Measurements from ENCODE around the gene CTU2.

CTU2 gene

DNA sequence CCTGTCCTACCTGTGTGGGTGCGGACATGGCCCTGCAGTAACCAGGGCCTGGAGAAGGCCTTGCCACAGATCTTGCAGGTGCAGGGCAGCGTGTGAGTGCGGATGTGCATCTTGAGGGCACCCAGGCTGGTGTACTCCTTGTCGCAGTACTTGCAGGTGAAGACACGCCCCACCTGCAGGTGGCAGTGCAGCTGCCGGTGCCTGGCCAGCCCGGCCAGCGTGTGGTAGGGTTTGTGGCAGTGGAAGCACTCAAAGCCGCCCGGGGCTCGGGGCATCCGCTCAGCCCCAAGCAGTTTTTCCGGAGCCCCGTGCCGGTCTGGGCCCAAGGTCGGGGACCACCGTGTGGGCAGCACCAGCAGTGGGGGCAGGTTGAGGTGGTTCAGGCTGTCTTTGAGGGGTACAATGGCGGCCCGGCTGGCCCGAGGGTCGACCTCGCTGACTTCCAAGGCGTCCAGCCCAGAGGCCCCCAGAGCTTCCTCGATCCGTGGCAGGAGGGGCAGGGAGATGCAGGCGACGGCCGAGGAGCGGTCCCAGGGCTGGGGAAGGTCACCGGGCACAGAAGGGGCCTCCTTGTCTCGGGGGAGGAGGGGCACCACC is 25.1 kb upstream of the CTU2 start:
- no peak for DNase-seq (ENCODE audit: low read depth in 2 of 3, low spot score in 2 of 3)

DNA sequence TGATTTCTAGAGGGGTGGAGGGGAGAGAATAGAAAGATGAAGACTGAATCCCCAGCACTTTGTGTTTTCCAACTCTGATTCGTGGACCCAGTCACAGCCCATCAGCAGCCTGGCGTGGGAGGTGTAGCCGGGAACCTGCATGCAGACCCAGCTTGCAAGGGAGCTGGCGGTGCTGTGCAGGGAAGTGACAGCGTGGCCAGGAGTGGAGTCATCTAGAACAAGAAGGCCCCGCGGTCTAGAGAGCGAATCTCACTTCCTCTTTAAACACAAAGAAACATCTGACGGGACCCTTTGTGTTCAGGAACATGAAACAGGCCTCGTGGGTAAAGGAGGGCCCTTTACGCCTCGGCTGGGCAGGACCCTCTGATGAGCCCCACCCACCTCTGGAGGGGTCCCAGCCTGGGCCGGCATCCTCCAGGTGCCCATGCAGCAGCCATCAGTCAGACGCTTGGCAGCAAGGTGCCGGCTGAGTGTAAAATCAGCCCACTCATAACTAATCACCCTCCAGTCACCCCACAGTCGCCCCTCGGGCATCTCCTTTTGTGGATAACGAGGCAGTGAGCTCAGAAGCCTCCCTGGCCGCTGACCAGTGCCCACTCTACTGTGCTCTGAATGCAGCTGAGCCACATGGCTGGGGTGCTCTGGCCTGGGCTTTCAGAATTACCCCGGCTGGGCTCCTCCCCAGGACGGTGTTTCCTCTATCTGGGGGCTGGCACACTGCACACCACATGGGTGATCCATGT is 24.4 kb upstream of the CTU2 start:
- DNase-seq (ENCODE audit: low read depth in 2 of 3, low spot score in 2 of 3): no peak

DNA sequence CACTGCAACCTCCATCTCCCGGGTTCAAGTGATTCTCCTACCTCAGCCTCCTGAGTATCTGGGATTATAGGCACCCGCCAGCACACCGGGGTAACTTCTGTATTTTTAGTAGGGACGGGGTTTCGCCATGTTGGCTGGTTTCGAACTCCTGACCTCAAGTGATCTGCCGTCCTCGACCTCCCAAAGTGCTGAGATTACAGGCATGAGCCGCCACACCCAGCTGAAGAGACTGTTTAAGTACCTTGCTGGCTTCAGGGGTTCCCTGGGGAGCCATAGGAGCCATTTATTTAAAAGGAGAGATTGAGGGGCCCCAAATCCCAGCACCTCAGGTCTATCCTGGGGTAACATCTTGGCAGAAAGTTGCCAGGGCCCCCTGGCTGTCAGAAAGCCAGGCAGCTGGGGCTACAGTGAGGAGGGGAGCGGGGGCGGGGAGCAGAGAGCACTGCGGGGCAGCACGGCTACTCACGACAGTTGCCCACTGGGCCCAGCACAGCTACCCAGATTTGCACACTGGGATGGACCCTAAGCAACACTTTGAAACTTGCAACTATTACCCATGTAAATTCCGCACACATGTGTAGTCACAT is 21.6 kb upstream of the CTU2 start:
- DNase-seq (ENCODE audit: low read depth in 2 of 3, low spot score in 2 of 3): no peak

DNA sequence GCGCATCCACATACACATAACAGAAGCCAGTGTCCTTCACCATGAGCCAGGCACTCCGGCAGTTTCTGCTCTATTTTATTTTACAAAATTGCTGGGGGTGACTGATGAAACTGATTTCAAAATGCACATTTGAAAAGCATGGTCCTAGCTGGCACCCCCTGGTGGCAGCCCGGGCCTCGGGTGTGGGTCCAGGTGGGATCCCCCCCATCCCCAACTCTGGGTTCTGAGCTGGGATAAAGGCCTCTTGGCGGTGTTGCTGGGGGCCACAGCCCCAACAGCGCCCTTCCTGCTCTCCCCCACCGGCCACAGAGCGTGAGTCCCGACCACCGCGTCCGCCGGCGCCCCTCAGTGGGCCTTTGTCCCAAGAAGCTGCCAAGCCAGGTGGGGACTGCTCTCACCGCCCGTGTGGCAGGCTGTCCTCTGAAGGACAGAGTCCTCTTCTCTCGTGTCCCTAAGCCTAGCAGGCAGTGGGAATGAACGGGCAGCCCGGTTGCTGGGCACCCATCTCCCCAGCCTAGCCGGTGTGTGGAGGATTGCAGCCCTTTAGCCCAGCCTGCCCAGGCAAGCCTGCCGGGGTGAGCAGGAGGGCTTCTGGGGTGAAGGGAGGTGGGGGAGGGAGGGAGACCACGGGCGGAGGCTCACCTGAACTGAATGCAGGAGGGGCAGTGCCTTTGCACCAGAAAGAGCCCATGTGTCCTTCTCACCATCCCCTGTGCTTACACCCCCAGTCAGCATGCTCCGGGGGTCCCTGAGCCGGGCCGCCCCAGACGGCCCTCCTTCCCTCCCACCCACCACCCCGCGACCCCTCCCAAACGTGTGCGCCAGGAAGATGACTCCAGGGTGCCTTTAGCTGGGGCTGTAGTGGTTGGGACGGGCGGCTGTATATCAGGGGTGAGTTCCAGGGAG is 20.9 kb upstream of the CTU2 start:
- no peak for DNase-seq (ENCODE audit: low read depth in 2 of 3, low spot score in 2 of 3)

DNA sequence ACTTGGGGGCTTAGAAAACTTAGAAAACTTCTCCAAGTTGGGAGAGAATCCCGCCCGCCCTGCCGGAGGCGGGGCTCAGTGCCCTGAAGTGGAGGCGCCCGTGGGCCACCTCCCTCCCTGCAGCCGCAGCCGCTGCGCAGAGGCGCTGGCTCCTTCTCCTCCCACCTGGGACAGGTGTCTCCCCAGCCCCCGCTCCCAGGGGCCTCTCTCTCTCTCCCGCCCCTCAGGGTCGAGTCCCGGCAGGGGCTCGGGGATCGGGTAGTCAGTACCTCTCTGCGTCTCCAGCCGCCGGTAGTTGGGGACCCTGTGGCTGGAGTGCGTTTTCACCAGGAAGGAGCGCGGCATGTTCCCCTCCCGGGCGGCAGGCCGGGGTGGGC is 20.3 kb upstream of the CTU2 start:
- DNase-seq (ENCODE audit: low read depth in 2 of 3, low spot score in 2 of 3): no peak

DNA sequence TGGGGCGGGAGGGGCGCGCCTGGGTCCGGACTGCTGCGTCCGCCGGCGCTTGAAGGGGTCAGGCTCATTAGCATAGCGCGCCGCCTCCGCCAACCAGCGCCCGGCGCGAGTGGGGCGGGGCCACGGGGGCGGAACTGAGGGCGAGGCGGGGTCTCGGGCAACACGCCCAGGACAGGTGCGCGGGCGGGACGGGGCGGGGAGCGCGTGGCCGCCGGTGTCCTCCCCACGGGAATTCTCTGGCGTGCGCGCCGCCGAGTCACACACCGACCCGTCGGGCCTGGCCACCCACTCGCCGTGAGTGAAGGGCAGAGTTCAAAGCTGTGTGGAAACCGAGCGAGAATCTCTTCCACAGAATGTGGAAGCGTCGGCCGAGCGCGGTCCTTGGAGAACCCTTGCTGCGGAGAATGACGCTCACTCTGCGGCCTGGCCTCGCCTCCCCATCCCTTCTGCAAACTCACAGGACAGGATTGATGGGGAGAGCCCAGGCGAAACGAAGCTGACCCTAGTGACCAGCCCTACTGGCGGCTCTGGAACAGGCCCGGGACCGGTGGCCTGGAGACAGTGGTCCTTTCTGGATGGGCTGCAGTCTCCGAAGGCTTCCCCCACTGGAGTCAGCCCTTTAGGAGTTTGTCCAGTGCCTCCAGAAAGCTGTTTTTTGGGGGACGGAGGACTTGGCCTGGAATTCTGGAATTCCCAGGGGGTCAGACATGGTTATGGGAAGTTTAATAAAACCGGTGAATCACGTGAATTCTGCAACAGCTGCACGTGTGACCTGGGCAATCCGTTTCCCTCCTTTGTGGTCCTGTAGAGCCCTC is 19.7 kb upstream of the CTU2 start, which contains the start of gene SNAI3:
Gene SNAI3, minus strand, starts transcription at position 69 of the 815 bp plus-strand sequence. CDS start 101 bp downstream, outside the sequence.
- DNase-seq (ENCODE audit: low read depth in 2 of 3, low spot score in 2 of 3): peak; percentile 63 to 72 (median 71)

DNA sequence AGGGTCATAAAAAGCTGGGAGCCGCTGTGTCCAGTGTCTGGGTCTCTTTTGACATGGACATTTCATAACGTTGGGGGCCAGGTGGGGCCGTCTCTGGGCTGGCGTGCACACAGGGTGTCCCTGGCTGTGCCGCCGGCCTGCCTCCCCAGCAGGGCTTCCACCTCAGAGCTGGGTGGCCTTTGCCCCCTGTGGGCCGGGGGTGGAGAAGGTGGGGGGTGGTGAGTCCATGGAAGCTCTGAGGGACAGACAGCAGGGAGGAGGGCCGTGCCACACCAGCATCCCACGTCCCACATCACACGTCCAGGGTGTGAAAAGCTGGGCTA is 19.1 kb upstream of the CTU2 start:
- DNase-seq (ENCODE audit: low read depth in 2 of 3, low spot score in 2 of 3): no peak

DNA sequence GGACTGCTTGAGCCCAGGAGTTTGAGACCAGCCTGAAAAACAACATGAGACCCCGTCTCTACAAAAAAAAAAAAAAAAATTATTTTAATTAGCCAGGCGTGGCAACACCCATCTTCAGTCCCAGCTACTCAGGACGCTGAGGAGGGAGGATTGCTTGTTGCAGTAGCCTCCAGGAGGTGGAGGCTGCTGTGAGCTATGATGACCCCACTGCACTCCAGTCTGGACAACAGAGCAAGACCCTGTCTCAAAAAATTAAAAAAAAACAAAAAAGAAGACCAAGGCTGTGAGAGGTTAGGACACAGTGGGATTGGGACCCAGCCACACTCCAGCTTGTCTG is 18.7 kb upstream of the CTU2 start:
- no peak for DNase-seq (ENCODE audit: low read depth in 2 of 3, low spot score in 2 of 3)

DNA sequence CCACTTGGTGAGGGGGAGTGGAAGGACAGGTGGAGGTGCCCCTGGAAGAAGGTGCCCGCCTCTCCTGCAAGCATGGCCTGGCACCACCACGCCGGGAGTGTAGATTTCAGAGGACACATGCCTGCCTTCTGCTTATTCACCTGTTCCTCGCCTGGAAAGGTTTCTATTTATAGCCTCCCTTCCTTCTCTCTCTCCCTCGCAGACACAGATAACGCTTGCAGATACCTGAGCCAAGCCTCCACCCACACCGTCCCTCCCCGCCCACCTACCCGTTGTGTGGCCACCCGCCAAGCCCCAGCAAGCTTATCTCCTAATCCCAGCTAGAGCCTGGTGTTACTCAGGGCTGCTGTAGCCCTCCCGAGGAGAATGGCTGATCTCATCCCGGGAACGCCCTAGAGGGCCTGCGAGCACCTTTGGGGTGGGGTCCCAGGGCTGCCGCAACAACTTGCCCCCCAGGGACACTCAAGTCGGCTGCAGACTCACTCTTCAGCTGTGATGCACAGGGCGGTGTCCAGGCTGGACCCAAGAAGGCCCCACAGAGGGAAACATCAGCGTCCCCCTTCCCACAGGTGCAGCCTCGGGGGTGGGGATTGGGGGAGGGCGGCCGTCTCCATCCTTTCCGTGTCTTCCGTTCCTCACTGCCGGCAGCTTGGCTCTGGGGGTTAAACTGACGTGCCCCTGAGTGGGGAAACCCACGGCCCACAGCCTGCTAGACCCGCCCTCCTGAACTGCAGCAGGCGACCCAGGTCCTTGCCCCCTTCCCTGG is 18.1 kb upstream of the CTU2 start:
- DNase-seq (ENCODE audit: low read depth in 2 of 3, low spot score in 2 of 3): no peak

DNA sequence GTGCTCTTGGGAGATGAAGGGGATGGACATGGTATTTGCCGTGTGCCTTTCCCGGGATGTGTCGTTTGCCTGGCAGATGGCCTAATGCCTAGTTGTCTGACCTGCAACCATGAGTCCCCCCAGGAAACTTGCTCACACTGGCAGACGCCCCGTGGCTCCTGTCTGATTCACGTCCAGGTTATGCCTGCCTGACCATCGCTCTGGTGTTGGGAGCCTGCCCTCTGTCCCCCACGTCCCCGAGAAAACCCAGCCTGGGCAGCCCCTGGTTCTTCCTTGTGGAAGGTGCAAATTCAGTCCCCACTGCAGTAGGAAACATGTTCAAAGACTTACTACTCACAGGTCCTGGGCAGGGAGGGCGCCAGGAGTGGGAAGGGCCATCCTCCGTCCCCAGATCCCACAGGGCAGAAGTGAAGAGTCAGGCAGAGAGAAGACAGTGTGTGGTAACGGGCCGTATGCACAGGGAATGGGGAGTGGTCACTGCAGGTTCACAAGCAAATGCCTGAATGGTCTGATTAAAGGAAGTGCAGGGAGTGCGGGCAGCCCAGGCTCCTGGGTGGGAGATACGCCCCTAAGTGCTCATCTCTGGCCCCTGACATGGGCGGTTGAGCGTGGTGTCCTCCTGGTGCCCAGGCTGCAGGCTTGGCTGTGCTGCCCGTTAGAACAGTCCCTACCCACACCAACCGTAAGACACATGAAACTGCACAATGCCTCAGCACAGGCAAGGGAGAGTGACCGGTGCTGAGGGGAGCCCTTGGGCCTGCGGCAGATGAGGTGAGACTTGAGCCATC is 15.8 kb upstream of the CTU2 start:
- DNase-seq (ENCODE audit: low read depth in 2 of 3, low spot score in 2 of 3): no peak

DNA sequence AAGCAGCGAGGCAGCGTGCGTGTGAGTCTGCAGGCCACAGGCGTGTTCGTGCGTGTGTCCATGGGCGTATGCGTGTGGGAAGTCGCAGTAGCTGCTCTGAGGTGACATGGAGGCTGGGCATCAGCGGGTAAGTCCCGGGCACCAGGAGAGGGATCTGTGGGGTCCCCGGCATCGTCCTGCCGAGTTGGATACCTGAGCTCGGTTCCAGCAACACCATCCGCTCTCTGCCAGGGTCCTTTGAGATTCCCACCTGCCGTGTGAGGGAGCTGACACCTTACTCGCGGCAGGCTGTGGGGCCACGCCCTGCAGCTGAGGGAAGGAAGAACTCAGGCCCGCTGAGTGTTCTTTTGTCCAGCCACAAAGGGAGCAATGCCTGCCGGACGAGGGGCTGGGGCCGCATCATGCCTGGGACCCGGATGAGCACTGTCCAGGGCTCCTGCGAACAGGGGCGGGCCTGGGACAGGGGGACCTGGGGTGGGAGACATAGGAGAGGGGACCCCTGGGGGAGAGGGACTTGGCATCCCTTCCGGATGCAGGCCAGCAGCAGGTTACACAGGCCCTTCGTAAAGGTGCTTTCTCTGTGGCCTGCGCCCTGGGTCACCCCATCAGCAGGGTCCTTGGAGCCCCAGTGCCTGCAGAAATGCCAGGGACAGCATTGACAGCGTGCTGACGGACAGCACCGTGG is 15.0 kb upstream of the CTU2 start:
- DNase-seq (ENCODE audit: low read depth in 2 of 3, low spot score in 2 of 3): no peak

DNA sequence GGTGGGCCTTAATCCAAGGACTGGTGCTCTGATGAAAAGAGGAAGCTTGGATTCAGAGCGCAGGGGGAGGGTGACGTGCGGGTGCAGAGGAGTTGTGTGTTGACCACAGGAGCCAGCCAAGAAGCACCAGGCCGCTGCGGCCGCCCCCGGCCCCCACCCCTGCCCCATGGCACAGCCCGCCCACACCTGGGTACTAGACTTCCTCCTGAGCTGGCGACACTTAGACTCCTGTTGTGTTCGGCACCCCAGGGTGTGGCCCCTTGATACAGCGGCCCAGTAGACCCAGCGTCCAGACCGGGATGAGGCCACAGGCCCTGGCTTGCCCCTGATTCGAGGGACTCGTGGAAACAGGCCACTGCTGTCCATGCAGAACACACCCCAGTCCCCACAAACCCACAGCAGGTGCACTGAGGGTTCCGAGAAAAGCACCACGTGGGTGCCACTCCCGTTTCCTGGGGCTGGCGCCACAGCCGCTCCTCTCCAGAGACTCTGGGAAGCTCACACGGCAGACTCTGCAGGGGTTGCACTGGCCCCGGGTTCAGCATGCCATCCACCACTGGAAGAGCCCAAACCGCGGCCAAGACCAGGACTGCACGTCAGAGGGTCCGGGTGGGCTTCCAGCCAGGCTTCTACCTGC is 14.3 kb upstream of the CTU2 start:
- DNase-seq (ENCODE audit: low read depth in 2 of 3, low spot score in 2 of 3): no peak

DNA sequence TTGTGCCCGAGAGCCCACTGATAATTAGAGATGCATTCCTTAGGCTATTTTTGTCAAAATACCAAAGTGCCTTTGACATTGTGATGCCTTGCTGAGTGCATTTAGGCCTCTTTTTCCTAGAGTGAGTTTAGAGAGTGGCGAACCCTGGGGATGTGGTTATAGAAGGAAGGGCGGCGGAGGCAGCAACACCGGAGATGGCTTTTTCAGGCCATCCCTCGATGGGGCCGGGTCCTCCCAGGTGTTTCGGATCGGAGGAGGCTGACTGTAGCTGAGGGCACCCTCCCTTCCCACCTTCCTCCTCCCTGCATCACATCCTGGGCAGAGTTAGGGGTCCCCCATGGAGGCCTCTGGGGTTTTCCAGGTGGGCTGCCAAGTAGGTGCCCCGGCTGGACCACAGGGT is 13.4 kb upstream of the CTU2 start:
- no peak for DNase-seq (ENCODE audit: low read depth in 2 of 3, low spot score in 2 of 3)

DNA sequence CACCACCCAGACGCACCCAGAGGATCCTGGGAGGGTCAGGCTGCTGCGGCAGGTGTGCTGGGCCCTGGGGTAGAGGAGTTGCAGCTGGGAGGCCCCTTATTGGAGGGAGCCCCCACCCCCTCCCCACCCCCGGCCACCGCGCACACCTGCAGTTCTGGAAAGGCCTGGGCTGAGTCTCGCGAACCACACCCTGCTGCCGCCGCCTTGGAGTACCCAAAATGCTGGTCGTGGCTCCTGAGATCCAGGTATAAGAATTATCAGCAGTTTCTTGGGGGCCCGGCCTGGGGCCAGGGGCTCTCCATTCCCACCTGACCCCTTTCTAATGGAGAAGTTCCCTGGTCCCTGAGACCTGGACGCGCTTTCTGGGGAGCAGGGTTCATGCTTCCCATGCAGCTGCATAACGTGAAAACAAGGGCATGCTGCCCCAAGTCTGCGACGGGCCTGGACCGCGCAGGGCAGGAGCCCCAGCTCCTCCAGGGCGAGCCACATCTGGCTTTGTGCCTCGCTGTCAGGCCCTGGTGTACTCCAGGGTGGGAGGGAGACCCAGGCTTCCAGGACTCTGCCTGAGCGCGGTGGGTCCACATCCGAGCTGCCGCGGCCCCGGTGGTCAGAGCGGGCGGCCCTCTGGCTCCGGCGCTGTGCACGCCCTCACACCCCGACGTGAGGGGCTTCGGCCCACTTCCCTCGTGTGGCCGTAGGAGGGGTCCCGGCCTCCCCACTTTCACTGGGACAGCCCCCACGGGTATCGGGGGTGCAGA is 12.7 kb upstream of the CTU2 start:
- DNase-seq (ENCODE audit: low read depth in 2 of 3, low spot score in 2 of 3): no peak

DNA sequence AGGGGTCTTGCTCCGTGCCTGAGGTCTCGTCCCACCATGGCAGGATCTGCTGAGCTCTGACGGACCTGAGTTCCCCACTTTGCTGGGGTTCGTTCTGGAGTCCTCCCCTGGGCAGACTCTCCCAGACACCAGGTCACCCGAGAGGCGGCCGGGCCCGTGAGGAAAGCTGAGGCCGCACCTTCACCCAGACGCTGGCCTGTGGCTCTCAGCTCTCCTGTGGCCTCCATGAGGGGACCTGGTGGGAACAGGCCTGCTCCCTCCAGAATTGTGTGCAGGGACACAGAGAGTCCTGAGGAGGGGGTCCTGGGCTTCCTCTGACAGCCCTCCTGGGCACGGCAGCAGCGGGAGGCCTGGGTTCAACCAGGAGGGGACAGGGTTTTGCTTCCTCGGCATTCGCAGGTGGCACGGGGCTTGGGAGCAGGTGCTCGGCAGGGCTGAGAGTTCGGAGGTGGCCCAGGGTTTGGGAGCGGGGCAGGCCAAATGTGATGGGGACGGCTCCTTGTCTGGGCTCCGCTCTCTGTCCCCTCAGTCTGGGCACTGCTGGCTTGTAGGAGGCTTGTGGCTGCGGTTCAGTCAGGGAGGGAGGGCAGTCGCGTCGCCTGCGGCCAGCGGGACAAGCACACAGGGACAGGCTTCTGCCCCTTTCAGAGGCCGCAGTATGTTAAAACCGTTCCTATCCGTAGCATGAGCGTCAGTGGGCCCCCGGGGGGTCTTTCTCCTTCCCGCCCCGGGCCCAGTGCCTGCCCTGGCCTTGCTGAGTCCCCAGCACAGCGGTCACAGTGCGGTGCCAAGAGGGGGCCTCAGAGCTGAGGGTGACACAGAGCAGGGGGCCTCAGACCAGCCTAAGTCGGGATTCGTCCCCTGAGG is 11.8 kb upstream of the CTU2 start:
- DNase-seq (ENCODE audit: low read depth in 2 of 3, low spot score in 2 of 3): no peak

DNA sequence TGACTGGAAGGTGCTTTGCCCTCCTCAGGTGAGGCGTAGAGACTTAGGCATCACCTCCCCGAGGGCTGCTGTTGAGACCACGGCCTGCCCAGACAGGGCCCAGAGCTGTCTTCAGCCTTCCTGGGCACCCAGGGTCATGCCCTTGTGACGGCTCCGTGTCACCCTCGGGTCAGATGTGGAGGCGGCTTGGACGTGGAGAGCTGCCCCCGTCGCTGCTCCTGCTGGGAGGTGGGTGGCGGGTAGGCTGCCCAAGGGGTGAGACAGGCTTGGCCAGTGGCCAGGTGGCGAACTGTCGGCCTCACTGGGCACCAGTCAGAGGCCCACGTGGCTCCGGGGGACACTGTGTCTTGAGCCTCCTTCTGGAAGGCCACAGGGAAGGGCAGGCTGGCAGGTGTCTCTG is 11.1 kb upstream of the CTU2 start:
- DNase-seq (ENCODE audit: low read depth in 2 of 3, low spot score in 2 of 3): no peak

DNA sequence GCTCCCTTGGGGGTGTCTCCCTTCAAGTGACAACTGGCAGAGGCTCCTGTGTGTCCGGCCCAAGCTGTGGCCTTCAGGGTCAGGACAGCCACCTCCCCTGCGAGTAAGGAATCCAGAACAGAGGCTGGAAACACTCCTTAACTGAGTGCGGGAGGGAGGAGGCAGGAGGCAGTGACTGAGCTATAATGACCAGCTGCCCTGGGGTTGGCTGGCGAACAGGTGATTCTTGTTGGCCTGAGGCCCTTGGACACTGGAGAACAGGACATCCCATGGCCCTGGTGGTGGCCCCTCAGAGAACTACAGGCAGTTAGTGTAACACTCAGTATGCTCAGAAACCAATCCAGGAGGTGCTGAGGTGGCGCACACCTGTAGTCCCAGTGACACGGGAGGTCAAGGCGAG is 10.6 kb upstream of the CTU2 start:
- DNase-seq (ENCODE audit: low read depth in 2 of 3, low spot score in 2 of 3): no peak

All from activated CD8-positive, alpha-beta memory T cell treated with anti-CD3 and anti-CD28 coated beads for 48 hours (primary cell).